ENCODE results near the gene CPEB3.

The CPEB3 gene

DNA sequence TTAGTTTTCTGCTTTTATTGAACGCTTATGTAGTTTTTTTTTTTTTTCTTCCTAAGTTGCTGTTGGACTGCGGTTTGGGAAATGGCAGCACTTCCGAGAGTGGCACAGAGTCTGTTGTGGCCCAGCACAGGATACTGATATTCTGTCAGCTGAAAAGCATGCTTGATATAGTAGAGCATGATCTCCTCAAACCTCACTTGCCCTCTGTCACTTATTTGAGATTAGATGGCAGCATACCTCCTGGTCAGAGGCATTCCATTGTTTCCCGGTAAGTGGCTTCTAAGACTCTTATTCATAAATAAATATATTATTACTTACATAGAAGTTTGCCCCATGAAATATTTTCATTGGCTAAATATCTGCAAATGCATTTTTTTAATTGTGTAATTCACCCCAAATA, 266.2 kb downstream of the CPEB3 start:
- DNase-seq: no peak

DNA sequence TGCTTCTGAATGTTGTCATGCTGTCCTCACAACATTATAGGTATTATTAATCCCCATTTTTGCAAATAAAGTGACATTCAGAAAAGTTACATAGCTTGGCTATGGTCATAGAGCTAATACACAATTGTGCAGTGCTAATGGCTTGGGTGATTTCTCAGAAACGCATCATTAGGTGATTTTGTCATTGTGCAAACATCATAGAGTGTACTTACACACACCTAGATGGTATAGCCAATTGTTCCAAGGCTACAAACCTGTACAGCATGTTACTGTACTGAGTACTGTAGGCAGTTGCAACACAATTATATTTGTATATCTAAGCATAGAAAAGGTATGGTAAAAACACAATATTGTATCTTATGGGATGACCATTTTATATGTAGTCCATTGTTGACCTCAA, 276.3 kb downstream of the CPEB3 start:
- peak; percentile 28 to 76 for DNase-seq

DNA sequence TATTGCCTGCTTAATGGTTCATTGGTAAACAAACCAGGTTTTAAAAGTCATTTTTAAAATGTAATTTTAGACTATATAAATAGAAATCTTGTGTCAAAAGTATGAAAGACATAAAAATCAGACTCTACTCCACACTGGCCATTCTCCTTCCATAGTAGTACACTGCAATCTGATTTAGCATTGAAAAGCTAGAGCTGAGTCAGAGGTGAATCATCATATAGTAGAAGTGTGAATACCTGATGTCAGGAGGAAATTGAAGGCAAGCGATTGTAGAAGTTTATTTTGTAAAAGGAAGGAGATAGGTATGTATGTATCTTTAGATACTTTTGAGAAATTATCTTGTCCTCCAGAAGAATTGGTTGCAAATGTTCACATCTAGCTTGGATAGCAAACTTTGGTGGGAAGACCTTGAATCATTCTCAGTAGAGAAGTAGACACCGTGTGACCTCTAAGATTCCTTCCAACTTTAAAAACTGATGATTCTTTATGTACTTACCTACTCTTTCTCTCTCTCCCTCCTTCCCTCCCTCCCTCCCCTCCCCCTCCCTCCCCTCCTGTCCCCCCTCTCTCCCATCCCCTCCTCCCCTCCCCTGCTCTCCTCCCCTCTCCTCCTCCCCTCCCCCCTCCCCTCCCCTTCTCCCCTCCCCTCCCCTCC, 279.2 kb downstream of the CPEB3 start:
- DNase-seq: no peak

DNA sequence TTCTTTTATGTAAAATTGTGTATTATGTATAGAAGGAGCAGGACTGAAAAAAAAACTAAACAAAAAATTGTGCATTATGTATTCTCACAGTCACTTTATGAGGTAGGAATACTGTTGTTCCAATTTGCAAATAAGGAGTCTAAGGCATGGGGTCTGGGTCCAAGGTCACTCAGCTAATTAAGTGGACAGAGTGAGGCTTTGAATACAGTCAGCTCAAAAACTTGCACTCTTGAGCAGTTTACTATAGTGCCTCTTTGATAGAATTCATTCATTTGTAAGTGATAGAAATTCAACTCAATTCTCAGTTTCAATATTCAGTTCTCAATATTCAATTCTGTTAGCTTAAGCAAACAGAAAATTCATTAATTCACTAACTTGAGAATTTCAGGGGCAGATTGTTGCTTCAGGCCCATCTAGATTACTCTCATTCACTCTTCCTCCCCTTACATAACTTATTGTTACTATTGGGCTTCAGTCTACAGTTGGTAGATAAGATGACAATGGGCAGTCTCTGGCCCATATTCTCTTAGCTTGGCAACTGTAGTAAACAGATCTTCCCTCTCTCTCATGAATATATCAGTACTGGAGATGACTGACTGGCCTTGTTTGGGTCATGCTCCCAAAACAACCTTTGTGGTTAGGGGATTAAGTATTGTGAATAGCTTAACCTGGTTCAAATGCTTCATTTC, 280.7 kb downstream of the CPEB3 start:
- DNase-seq: no peak

DNA sequence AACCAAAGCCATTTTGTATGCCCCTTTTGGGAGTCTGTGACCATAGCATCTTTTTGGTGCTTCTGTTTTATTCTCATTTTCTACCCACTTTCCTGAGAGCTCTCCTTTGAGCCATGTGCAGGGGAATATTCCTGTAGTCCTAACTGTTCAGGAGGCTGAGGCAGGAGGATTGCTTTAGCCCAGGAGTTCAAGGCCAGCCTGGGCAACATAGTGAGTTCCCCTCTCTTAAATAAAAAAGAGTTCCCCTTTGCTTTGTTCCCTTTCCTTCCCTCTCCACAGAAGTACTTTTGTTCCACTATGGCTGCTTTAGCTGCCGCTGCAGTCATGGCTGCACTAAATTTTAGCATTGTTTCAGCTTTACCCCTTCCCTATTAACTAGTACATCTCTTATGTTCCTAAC, 281.4 kb downstream of the CPEB3 start:
- DNase-seq: no peak

DNA sequence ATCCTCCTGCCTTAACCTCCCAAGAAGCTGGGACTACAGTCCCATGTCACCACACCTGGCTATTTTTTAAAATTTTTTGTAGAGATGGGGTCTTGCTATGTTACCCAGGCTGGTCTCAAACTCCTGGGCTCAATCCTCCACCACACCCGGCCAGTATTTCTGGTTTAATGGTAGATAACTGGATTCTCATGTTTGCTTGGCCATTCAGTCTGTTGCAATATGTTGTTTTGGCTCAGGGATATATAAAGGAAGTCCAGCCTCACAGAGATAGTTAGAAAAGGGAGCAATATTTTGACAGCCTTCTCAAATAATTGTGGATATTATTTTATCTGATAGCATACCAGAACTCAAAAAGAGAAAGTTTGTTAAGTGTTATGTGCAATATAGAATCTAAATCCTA, 284.9 kb downstream of the CPEB3 start:
- DNase-seq: no peak

DNA sequence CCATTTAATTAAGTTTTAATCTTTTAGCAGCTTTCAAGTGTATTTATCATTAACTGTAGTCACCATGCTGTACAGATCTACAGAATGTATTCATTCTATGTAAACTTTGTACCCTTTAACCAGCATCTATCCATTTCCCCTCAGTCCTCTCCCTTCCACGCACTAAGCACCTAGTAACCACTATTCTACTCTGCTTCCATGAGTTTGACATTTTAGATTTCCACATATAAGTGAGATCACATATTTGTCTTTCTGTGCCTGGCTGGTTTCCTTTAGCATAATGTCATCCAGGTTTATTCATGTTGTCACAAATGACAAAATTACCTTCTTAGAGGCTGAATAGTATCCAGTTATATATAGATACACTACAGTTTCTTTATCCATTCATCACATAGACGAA, 287.6 kb downstream of the CPEB3 start:
- DNase-seq: peak; percentile 30 to 75

DNA sequence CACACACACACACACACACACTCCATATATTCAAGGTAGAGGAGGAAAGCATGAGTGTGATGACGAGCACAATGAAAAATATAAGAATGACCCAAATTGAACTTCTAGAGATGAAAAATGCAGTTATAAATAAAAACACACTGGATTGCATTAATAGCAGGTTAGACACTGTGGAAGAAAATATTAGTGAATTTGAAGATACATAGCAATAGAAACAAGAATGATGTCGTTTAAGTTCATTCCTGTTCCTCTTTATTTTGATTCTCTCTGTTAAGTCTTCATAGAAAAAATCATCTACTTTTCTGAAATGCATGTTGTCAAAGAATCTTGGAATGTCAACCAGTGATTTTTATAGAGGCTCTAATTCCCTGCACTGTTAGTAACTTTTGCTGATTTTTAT, 288.9 kb downstream of the CPEB3 start:
- no peak for DNase-seq

DNA sequence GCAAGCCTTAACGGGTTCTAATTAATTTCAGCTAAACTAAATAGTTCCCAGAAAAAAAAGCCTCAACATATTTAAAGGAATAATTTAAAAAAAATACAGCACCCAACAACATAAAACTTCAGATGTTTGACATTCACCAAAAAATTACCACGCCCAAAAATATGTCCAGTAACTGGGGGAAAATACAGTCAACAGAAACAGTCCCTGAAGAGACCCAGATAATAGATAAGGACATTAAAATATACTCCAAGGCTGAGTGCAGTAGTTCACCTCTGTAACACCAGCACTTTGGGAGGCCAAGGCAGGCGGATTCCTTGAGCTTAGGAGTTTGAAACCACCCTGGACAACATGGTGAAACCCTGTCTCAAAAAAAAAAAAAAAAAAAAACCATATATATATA, 289.3 kb downstream of the CPEB3 start:
- no peak for DNase-seq
